Measurements from ENCODE around the gene RTN4RL1. TPM values are rescaled to one million over a fixed set of nuclear protein-coding genes. Genes with fewer than 3 reads are reported as not detected.

The RTN4RL1 gene
- total and polyA plus RNA-seq, 2 of the 4 experiments (the other 2 are of a cell fraction): under 0.01 to 0.03 TPM

- DNase-seq (no peak), ATAC-seq (ENCODE audit: low read depth) (no peak)
- no TSS peak for BruUV-seq (replicated peaks)
- 0% methylated on average over 1 of the region's 5 CpGs; no CpG with 5 or more reads in 1 of the 2 experiments for WGBS, 2 experiments (ENCODE audit: extremely low coverage in 2 of 2, insufficient read length in 1 of 2)
- Histone ChIP-seq H3K27me3 (ENCODE audit: control insufficient read depth, insufficient read depth, low read length) (peaks cover 63% of the 10 kb centered on the region), H2BK5ac (ENCODE audit: low read depth, low read length, poor library complexity, severe bottlenecking) (no peak overlapping the region), H3K18ac (ENCODE audit: low read depth, low read length) (no peak overlapping the region), H3K79me1 (ENCODE audit: low read depth in 1 of 2, low read length in 2 of 2) (no peaks in the 10 kb centered on the region), H3K56ac (ENCODE audit: extremely low read depth, insufficient read depth, low read length) (no peak overlapping the region), H2AFZ (replicated peaks; ENCODE audit: low read length, poor library complexity) (no peak overlapping the region), H3K4ac (ENCODE audit: low read depth, low read length) (no peak overlapping the region), H2AK9ac (replicated peaks; ENCODE audit: low read depth, low read length, poor library complexity) (no peak overlapping the region), H3K9me3 (ENCODE audit: control insufficient read depth, insufficient read depth, low read length) (peaks cover 16% of the 10 kb centered on the region), H4K91ac (ENCODE audit: insufficient read depth, low read depth, low read length) (no peak overlapping the region), H3K4me3 (ENCODE audit: insufficient read depth, low read depth, low read length) (no peak overlapping the region), H2BK20ac (ENCODE audit: low read depth, low read length) (no peak overlapping the region), H3K9me1 (ENCODE audit: insufficient read depth, low read length) (no peaks in the 10 kb centered on the region), H3K36me3 (ENCODE audit: control insufficient read depth, insufficient read depth, low read length) (no peaks in the 10 kb centered on the region), H4K8ac (ENCODE audit: low read depth in 2 of 2, low read length in 2 of 2) (no peak overlapping the region), H3K9ac (ENCODE audit: low read depth, low read length) (no peak overlapping the region), H2BK15ac (ENCODE audit: low read depth, low read length) (no peak overlapping the region), H3K14ac (replicated peaks; ENCODE audit: low read depth, low read length) (no peak overlapping the region), H3K23ac (ENCODE audit: low read depth, low read length) (no peak overlapping the region), H4K5ac (ENCODE audit: low read depth, low read length) (no peak overlapping the region), H3K4me1 (ENCODE audit: control insufficient read depth, insufficient read depth, low read length) (peaks cover 5% of the 10 kb centered on the region), H3K27ac (ENCODE audit: insufficient read depth, low read length) (no peak overlapping the region), H2BK120ac (ENCODE audit: low read depth, low read length) (no peak overlapping the region), H4K20me1 (ENCODE audit: insufficient read depth, low read length) (no peaks in the 10 kb centered on the region), H2AK5ac (ENCODE audit: low read depth, low read length) (no peak overlapping the region), H3K4me2 (ENCODE audit: low read depth, low read length) (no peak overlapping the region)
- ChIA-PET CTCF (interaction anchor here (0.9 kb wide), 1 partner anchor 9 kb away, joined by 3 read pairs; no protein-coding TSS in a partner anchor), POLR2A (ENCODE audit: unreplicated experiment) (no interaction called here)
- TF ChIP-seq USF2 (IDR thresholded peaks at IDR 0.05; ENCODE audit: low read depth, low read length): no peak
- TF ChIP-seq RFX5 (IDR thresholded peaks at IDR 0.05; ENCODE audit: low read depth, low read length): no peak
- no peak for TF ChIP-seq MAFK (IDR thresholded peaks at IDR 0.05; ENCODE audit: low read depth, low read length)
- intact Hi-C loops (cut with micrococcal nuclease): no loop called here
- in situ Hi-C loops (cut with MboI; ENCODE audit: low sequenced_read_pairs): no loop called here
- dilution Hi-C loops (cut with HindIII; ENCODE audit: low sequenced_read_pairs, unreplicated experiment): no loop called here
Measured at GRCh38 chr17:1969712-1970111, 55.4 kb downstream of the RTN4RL1 start.
